CD4-positive, alpha-beta T cell (primary cell): ENCODE data around the gene SRGAP1. TPM values are rescaled to one million over a fixed set of nuclear protein-coding genes. Genes with fewer than 3 reads are reported as not detected.

Source experiments
- ATAC-seq: fragments of 200-7000 bp; cut with Tn5 transposase; one replicate; pipeline ENCODE4 v1.10.0; 2022; ENCODE audit warnings: mild to moderate bottlenecking; ENCODE audit not compliant: poor library complexity
- CTCF ChIA-PET: fragments of 350-600 bp; sonication (Branson Sonifier 250); formaldehyde crosslinking; loops from one replicate; lab custom pipeline; 2021; ENCODE audit warnings: antibody characterized with exemption, inconsistent platforms; lab: Charles Lee
- POLR2A ChIA-PET: fragments of 350-600 bp; sonication (Branson Sonifier 250); formaldehyde crosslinking; loops from one replicate; lab custom pipeline; 2021; ENCODE audit warnings: antibody characterized with exemption, inconsistent platforms; lab: Charles Lee
- DNase-seq, 14 experiments: peaks; one replicate each; pipeline ENCODE4 v3.0.0-alpha.2; 2013 to 2020; ENCODE audit warnings: mixed read lengths in 2 of 14
- H3K27ac ChIP-seq, 2 donors: one replicate each; pipeline versions ENCODE4 v1.5.1 to v1.7.0; 2013; ENCODE audit warnings: low read length in 2 of 2, low read depth in 1 of 2, mild to moderate bottlenecking in 1 of 2
- H3K27me3 ChIP-seq, 2 experiments: 1 replicate in 1 of 2; 2 replicates in 1 of 2; pipeline versions ENCODE4 v1.6.1 to v1.7.0; 2013; ENCODE audit warnings: low read length in 2 of 2, control low read depth in 1 of 2, mild to moderate bottlenecking in 1 of 2, moderate library complexity in 1 of 2; ENCODE audit not compliant: insufficient read depth in 2 of 2, control insufficient read depth in 1 of 2
- H3K36me3 ChIP-seq: one replicate; pipeline ENCODE4 v1.6.1; 2013; ENCODE audit warnings: low read length, control low read depth; ENCODE audit not compliant: insufficient read depth
- H3K4me1 ChIP-seq: one replicate; pipeline ENCODE4 v1.6.1; 2013; ENCODE audit warnings: low read length, control low read depth; ENCODE audit not compliant: insufficient read depth
- H3K4me3 ChIP-seq: one replicate; pipeline ENCODE4 v1.5.1; 2013; ENCODE audit warnings: mild to moderate bottlenecking, low read length, moderate library complexity
- H3K9me3 ChIP-seq, 2 experiments: 1 replicate in 1 of 2; 2 replicates in 1 of 2; pipeline versions ENCODE4 v1.6.1 to v1.7.0; 2013; ENCODE audit warnings: low read length in 2 of 2, mild to moderate bottlenecking in 2 of 2, control low read depth in 1 of 2, moderate library complexity in 1 of 2; ENCODE audit not compliant: control insufficient read depth in 1 of 2, insufficient read depth in 1 of 2
- H3K27ac Mint-ChIP-seq: one replicate; pipeline ENCODE4 v1.8.0; 2020; ENCODE audit warnings: mixed read lengths
- H3K27me3 Mint-ChIP-seq: one replicate; pipeline ENCODE4 v1.8.0; 2021; ENCODE audit warnings: mixed read lengths
- H3K36me3 Mint-ChIP-seq: one replicate; pipeline ENCODE4 v1.8.0; 2021; ENCODE audit warnings: low read depth, mixed read lengths
- H3K4me1 Mint-ChIP-seq: one replicate; pipeline ENCODE4 v1.8.0; 2021; ENCODE audit warnings: low read depth, mixed read lengths
- H3K4me3 Mint-ChIP-seq: one replicate; pipeline ENCODE4 v1.8.0; 2020; ENCODE audit warnings: mild to moderate bottlenecking, mixed read lengths
- H3K9me3 Mint-ChIP-seq: one replicate; pipeline ENCODE4 v1.8.0; 2020; ENCODE audit warnings: mixed read lengths
- CTCF ChIP-seq: fragments of 200-600 bp; IDR thresholded peaks from one replicate; pipeline ENCODE4 v1.8.0; 2022; ENCODE audit warnings: antibody characterized with exemption, mild to moderate bottlenecking
- intact Hi-C, 2 experiments: fragments of 100-400 bp; cut with DNase I in 1 of 2; cut with micrococcal nuclease in 1 of 2; formaldehyde crosslinking; loops; one replicate each; pipeline versions ENCODE4 v1.15.1 to v1.9.0; 2023 to 2025; cut with DNase I, micrococcal nuclease
- total RNA-seq, 174 experiments: library from RNA in 2 of 174; stranded (reverse) in 2 of 174; gene quantifications; one replicate each; pipeline ENCODE4 v1.2.3 and lab custom pipeline; 2021 to 2026

The SRGAP1 gene
- total RNA-seq, 2 experiments from 2014 or later: 0.03 TPM; not detected in 1

DNA sequence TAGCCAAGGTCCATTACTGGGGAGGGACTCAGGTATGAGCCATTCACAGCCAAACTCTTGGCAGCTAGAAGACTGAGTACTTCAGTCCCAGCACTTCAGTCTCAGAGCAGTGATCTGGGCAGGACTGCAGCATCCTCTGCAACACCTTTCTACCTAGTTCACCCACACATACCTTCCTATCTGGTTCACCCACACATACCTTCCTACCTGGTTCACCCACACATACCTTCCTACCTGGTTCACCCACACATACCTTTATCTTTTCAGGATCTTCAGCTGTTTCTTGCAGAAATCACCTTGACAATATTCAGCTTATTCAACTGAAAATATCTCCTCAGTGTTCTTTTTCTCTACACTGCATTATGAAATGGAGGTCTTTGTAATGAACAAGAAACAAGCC is 101.3 kb downstream of the SRGAP1 start:
- Histone ChIP-seq H3K9me3 (no peaks in the 10 kb centered on the region), H3K4me3 (no peak overlapping the region), H3K27ac (no peak overlapping the region), H3K4me1 (no peaks in the 10 kb centered on the region), H3K36me3 (no peaks in the 10 kb centered on the region), H3K27me3 (peaks cover 0 to 4% of the 10 kb centered on the region in 2 experiments)
- ChIA-PET CTCF (no interaction called here), POLR2A (no interaction called here)
- Mint-ChIP-seq H3K27me3 (peaks cover 8% of the 10 kb centered on the region), H3K4me1 (no peaks in the 10 kb centered on the region), H3K36me3 (no peaks in the 10 kb centered on the region), H3K9me3 (no peaks in the 10 kb centered on the region), H3K4me3 (no peak overlapping the region), H3K27ac (no peak overlapping the region)
- DNase-seq (no peak), ATAC-seq (no peak)
- intact Hi-C loops: no loop called here
- no peak for TF ChIP-seq CTCF

DNA sequence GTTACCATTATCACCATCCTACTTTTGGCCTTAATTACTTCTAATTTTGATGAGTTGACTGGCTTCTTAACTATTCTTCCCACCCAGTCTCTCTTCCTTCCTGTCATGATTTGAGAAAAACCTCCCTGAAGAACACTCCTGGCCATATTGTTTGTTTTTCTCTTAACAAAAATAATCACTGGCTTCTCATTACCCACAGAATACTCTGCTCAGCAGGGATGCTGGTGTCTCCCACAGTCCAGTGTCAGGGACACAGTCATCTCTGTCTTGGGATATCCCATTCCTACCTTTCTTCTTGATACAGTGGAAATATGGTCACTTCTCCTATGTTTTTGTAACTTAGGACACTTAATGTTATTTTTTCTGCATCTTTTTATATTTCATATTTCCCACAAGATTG is 103.7 kb downstream of the SRGAP1 start:
- Mint-ChIP-seq H3K4me1 (no peaks in the 10 kb centered on the region), H3K4me3 (no peak overlapping the region), H3K27me3 (peaks cover 13% of the 10 kb centered on the region), H3K36me3 (no peaks in the 10 kb centered on the region), H3K27ac (no peak overlapping the region), H3K9me3 (no peaks in the 10 kb centered on the region)
- intact Hi-C loops: no loop called here
- no peak for ATAC-seq
- ChIA-PET CTCF (no interaction called here), POLR2A (no interaction called here)
- Histone ChIP-seq H3K27ac (no peak overlapping the region), H3K4me3 (no peak overlapping the region), H3K4me1 (no peaks in the 10 kb centered on the region), H3K9me3 (no peaks in the 10 kb centered on the region), H3K36me3 (no peaks in the 10 kb centered on the region), H3K27me3 (peaks cover 4% of the 10 kb centered on the region in 2 experiments)
- no peak for TF ChIP-seq CTCF
- no peak for DNase-seq

- Histone ChIP-seq H3K36me3 (no peaks in the 10 kb centered on the region), H3K9me3 (no peaks in the 10 kb centered on the region), H3K27ac (no peak overlapping the region), H3K4me1 (no peaks in the 10 kb centered on the region), H3K4me3 (no peak overlapping the region), H3K27me3 (peaks cover 4% of the 10 kb centered on the region in 2 experiments)
- H3K27ac Mint-ChIP-seq: no peak overlapping the region
- H3K4me1 Mint-ChIP-seq: no peaks in the 10 kb centered on the region
- POLR2A ChIA-PET: interaction anchor here (0.7 kb wide), 1 partner anchor 1139 kb away, joined by 4 read pairs; no protein-coding TSS in a partner anchor
- no peak for DNase-seq
- no peaks in the 10 kb centered on the region for H3K36me3 Mint-ChIP-seq
- no peaks in the 10 kb centered on the region for H3K9me3 Mint-ChIP-seq
- H3K27me3 Mint-ChIP-seq: peaks cover 13% of the 10 kb centered on the region
- CTCF ChIA-PET: no interaction called here
- intact Hi-C loops: no loop called here
- no peak overlapping the region for H3K4me3 Mint-ChIP-seq
- ATAC-seq: no peak
- no peak for TF ChIP-seq CTCF
These were observed 105.4 kb downstream of the SRGAP1 start for GRCh38 chr12:63949902-63950301.
